GM18909 (cell line): ENCODE results near the gene ABHD5.
A peak's percentile ranks its signal among the peaks of the same experiment; 100 is the strongest.

Source experiments
- ATAC-seq: cut with Tn5 transposase; IDR thresholded peaks from one replicate; pipeline ENCODE4 v1.9.1; 2021; ENCODE audit warnings: mild to moderate bottlenecking; ENCODE audit not compliant: unreplicated experiment, poor library complexity

The ABHD5 gene

GRCh38 chr3:43684944-43685343, 5.8 kb upstream of the ABHD5 start:
- no peak for ATAC-seq

GRCh38 chr3:43685921-43686320, 4.8 kb upstream of the ABHD5 start:
- no peak for ATAC-seq

DNA sequence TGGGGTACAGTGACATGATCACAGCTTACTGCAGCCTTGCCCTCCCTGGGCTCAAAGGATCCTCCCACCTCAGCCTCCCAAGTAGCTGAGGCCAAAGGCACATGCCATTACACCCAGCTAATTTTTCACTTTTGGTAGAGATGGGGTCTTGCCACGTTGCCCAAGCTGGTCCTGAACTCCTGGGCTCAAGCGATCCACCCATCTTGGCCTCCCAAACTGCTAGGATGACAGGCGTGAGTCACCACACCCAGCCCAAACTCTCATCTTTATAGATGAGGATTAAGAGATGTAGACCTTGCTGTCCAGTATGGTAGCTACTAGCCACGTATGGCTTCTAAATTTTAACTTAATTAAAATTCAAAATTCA, 4.4 kb upstream of the ABHD5 start:
- ATAC-seq = no peak

GRCh38 chr3:43686700-43687498, 3.8 kb upstream of the ABHD5 start:
- no peak for ATAC-seq

- ATAC-seq = no peak
These were observed 3.3 kb upstream of the ABHD5 start for GRCh38 chr3:43687499-43687811.

GRCh38 chr3:43688245-43688650, 2.5 kb upstream of the ABHD5 start:
- no peak for ATAC-seq

DNA sequence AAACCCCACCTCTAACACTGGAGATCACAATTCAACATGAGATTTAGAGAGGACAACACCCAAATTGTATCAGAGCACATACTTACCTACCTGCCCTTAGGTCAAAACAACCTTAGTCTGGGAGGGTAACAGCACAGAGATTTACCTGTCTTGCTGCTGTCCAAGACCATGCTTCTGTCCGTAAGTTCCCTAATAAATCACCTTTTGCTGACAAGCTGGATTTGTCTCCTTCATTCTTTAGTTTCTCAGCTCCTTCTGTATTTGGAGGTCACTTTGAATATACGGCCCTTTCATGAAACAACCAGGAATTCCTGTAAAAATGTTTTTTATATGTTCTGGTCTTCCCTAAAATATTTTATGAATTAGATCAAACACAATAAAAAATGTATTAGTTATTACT, 1.6 kb upstream of the ABHD5 start:
- ATAC-seq = no peak

GRCh38 chr3:43689766-43690399, 855 bp upstream of the ABHD5 start:
- ATAC-seq = no peak

- peak; percentile 50 for ATAC-seq
These were observed 620 bp downstream of the ABHD5 start for GRCh38 chr3:43691120-43691995.

DNA sequence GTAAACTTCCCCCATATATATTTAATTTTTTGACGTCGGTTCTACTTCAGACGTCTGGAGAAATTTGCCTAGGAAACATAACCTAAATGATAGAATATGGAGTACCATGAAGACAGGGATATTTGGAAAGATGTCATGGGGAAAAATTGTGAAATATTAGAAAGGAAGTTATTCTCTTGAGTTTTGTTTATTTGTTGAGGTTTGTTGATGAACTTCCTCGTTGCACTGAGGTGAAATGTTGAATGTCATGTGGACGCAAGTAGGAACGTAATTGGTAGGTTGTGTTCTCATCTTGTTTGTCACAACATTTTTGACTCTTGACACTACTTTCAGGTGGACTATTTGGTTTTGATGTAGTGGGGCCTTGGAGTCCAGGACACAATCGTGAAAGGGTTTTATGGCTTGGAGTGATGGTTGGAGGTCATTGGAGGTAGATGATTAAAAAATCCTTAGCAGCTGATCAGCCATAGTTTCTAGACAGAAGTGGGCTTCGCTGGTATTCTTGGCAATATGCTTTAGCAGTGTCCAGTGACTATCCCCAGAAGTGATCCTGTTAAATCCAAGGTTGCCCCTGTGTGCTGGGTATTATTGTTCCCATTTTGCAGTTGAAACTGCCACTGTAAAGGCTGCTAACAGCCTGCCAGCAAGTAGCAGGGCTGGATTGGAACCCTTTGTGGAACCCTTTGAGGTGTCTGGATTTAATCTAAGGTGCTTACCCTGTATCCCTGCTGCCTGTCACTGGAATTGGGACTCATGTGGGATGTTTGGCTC, 1.5 kb downstream of the ABHD5 start:
- ATAC-seq = no peak

- no peak for ATAC-seq
These were observed 2.2 kb downstream of the ABHD5 start for GRCh38 chr3:43692971-43693370.

GRCh38 chr3:43693594-43693993, 2.9 kb downstream of the ABHD5 start:
- no peak for ATAC-seq

GRCh38 chr3:43695443-43695842, 4.7 kb downstream of the ABHD5 start:
- ATAC-seq = no peak

DNA sequence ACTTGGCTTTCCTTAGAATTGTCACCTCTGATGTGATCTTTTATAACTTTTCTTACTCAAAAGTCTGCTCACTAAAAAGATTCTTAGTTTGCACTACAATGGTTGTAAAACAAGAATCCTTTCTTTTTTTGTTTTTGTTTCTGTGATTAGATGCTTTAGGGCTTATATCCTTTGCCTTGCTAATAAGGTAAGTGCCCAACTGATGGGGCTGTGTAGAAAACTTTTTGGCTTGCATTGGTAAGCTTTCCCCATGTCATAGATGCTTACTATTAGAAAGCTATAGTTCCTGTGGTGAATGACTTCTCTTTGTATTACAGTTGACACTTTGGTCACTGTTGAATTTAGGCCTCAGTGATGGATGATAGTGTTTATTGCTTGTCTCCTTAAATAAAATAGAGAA, 5.1 kb downstream of the ABHD5 start:
- no peak for ATAC-seq

GRCh38 chr3:43696441-43696840, 5.7 kb downstream of the ABHD5 start:
- no peak for ATAC-seq

DNA sequence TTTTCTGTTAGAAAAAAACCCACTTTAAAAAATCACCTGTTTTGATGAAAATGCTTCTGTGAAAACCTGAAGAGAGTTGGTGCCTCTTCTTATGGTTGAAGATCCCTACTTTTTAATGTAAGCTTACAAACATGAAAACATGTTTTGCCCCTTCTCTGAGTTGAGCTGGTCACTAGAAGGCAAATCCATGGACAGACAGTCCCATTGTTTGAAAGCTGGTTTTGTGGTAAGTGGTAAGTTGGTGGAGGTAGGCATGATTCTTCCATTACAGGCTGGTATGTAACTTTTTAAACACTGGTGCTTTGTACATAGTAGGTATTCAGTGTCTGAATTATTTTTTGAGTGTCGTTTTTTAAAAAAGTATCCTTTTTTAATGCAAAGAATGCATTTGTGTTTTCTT, 6.1 kb downstream of the ABHD5 start:
- no peak for ATAC-seq

GRCh38 chr3:43699864-43700263, 9.1 kb downstream of the ABHD5 start:
- peak; percentile 69 for ATAC-seq

DNA sequence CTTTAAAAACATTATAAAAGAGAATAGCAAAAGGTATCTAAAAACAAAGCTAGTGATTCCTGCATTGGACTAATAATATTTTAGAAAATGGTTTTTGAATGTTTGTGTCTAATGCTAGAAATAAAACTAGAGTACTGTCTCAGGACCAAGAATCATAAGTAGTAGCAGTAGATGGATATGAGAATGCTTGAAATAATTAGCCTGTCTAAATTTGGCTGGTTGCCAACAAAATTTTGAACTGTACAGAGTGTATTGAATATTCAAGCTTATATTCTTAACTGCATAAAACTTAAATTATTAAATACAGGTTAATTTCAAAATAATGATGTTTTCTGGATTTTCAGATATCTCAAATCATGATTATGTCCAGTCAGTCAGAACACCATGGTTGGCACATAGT, 14.0 kb downstream of the ABHD5 start:
- ATAC-seq = no peak

- no peak for ATAC-seq
These were observed 15.6 kb downstream of the ABHD5 start for GRCh38 chr3:43706342-43706741.

DNA sequence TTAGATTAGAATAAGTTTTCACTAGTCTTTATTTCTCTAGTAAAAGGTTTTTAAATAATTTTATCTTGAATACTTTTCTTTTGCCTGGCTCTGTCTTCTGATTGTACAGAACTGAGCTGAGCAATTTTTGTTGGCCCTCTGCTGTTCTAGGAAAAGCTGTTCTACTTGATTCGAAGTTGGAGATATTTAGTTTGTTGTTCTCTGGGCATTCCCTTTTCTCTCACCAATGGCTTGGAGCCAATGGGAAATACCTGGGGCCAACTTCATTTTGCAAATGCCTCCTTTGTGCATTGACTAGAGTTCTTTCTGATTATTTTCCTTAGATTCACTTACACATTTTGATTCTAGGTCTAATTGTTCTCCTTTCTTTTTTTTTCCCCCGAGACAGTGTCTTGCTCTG, 16.5 kb downstream of the ABHD5 start:
- no peak for ATAC-seq

DNA sequence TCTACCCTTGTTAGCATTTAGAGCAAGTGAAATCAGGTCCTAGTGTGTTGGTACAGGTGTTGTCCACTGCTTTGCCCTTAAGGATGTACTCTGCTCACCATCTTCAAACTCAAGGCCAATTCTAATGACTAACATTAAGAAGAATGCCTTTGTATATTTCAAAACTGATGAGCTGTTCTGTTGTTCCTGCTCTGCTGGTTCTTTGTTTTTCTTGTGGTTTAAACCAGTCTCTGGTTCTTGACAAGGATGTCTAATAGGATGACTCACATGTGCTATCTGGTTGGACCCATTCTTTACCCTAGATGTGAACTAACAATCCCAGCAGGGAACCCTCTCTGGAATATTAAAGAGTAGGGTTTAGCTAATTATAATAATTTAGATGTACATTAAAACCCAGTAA, 17.3 kb downstream of the ABHD5 start:
- ATAC-seq = no peak
